Osteocyte (in vitro differentiated cells): ENCODE measurements around the gene SEMA6B. TPM values are rescaled to one million over a fixed set of nuclear protein-coding genes. Genes with fewer than 3 reads are reported as not detected.
"Not testable (repeated sequence)": the region's sequence is repeated elsewhere in the genome, so short reads cannot be mapped to it uniquely, and the experiment has no call there.

ENCODE experiments used
- DNase-seq: peaks from one replicate; pipeline ENCODE4 v3.0.0; 2021; ENCODE audit warnings: mixed read lengths; ENCODE audit not compliant: unreplicated experiment; ENCODE audit errors: extremely low spot score
- H3K27ac Mint-ChIP-seq: one replicate; pipeline ENCODE4 v1.8.0; 2021; ENCODE audit warnings: mild to moderate bottlenecking, mixed read lengths; ENCODE audit not compliant: unreplicated experiment
- H3K27me3 Mint-ChIP-seq: one replicate; pipeline ENCODE4 v1.8.0; 2021; ENCODE audit warnings: mixed read lengths; ENCODE audit not compliant: unreplicated experiment
- H3K36me3 Mint-ChIP-seq: one replicate; pipeline ENCODE4 v1.8.0; 2021; ENCODE audit warnings: mixed read lengths; ENCODE audit not compliant: unreplicated experiment
- H3K4me1 Mint-ChIP-seq: one replicate; pipeline ENCODE4 v1.8.0; 2021; ENCODE audit warnings: mixed read lengths; ENCODE audit not compliant: unreplicated experiment
- H3K4me3 Mint-ChIP-seq: one replicate; pipeline ENCODE4 v1.8.0; 2021; ENCODE audit warnings: mild to moderate bottlenecking, moderate library complexity, mixed read lengths; ENCODE audit not compliant: unreplicated experiment
- H3K9me3 Mint-ChIP-seq: one replicate; pipeline ENCODE4 v1.8.0; 2021; ENCODE audit warnings: mixed read lengths; ENCODE audit not compliant: unreplicated experiment
- total RNA-seq: library from RNA; stranded (reverse); gene quantifications from 2 replicates; pipeline ENCODE4 v1.2.1, GENCODE V29; 2021
- TF ChIP-seq, protein P1 (sequence below): fragments of 200-600 bp; sonication (generic); IDR thresholded peaks from 2 replicates; pipeline ENCODE4 v1.5.0; 2021; ENCODE audit warnings: antibody characterized with exemption, mild to moderate bottlenecking, moderate library complexity

SEMA6B gene
- total RNA-seq, 1 donor from 2014 or later, result 6.2 TPM

DNA sequence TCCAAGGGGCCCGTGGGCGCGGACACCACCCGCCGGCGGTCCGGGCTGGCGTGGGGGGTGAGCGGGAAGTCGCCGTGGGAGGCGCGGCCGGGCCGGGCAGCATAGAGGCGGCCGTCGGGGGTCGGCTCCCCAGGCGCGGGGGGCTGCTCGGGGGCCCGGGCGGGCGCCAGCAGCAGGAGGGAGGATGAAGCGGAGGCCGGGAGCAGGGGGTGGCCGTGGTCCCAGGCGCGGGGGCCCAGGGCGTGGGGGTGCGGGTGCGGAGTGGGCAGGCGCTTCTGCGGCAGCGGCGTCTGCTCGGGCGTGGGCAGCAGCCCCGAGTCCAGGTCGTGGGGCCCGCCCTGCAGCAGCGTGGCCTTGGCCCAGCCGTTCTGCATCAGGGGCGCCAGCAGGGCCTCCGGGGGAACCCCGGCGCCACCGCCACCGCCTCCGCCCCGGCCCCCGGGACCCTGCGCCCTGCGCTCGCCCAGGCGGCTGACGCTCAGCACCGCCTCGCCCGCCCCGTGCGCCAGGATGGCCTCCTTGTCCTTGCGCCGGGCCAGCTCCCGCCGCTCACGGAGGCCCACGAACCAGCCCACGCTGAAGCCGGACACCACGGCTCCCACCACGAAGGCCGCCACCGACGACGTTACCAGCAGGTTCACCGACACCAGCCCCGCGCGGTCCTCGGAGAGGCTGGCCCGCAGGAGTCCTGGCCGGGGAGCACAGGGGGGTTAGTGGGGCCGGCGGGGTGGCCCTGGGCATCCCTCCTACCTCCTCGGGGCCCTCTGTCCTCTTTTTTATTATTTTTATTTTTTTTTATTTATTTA, 15.4 kb downstream of the SEMA6B start:
- no peaks in the 10 kb centered on the region for H3K9me3 Mint-ChIP-seq
- H3K4me1 Mint-ChIP-seq, result no peaks in the 10 kb centered on the region
- H3K27ac Mint-ChIP-seq, result no peak overlapping the region
- TF ChIP-seq, protein P1, sequence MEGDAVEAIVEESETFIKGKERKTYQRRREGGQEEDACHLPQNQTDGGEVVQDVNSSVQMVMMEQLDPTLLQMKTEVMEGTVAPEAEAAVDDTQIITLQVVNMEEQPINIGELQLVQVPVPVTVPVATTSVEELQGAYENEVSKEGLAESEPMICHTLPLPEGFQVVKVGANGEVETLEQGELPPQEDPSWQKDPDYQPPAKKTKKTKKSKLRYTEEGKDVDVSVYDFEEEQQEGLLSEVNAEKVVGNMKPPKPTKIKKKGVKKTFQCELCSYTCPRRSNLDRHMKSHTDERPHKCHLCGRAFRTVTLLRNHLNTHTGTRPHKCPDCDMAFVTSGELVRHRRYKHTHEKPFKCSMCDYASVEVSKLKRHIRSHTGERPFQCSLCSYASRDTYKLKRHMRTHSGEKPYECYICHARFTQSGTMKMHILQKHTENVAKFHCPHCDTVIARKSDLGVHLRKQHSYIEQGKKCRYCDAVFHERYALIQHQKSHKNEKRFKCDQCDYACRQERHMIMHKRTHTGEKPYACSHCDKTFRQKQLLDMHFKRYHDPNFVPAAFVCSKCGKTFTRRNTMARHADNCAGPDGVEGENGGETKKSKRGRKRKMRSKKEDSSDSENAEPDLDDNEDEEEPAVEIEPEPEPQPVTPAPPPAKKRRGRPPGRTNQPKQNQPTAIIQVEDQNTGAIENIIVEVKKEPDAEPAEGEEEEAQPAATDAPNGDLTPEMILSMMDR, result no peak
- no peak overlapping the region for H3K4me3 Mint-ChIP-seq
- H3K27me3 Mint-ChIP-seq, result peaks cover 9% of the 10 kb centered on the region
- H3K36me3 Mint-ChIP-seq, result no peaks in the 10 kb centered on the region
- DNase-seq, result no peak

DNA sequence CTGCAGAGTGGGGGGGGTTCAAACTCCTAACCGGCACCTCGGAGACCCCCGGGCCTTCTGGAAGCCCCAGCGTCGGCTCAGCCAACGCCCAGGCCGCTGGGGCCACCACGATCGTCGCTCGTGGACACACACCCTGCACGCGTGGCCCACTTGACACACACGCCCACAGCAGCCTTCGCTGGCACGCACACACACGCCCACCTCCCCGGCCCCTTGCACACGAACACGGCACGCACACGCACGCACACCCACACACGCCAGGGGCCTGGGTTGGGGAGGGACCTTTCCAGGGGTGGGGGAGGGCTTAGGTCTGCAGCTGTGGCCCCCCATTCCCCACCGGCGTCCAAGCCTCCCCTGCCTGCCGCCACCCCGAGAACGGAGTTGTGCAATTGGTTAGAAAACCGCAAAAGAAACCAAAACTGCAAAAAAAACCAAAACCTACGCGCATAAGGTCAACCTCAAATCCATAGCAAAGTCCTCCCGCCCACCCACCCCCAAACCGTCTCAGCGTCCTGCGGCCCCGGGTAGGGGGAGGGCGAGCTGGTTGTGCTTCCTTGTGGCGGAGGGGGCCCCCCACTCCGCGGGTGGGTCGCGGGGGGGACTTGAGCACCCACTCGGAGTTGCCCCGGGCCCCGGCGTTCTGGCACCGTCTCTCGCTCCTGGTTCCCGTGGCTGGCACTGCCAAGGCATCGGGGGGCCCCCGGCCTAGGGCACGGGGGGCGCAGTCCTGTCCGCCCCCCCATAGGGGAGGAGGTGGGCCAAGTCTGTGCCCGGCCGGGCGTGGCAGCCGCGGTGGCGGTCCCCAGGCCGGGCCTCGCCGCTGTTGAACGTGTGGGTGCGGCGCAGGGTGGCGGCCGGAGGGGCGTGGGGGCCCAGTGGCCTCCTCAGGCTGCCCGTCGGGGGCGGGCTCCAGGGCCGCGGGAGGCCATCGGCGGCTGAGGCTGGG, 16.3 kb downstream of the SEMA6B start:
- TF ChIP-seq, protein P1, result no peak
- Mint-ChIP-seq H3K4me1 (no peaks in the 10 kb centered on the region), H3K36me3 (no peaks in the 10 kb centered on the region), H3K9me3 (no peaks in the 10 kb centered on the region), H3K4me3 (no peak overlapping the region), H3K27ac (no peak overlapping the region), H3K27me3 (peaks cover 11% of the 10 kb centered on the region)
- DNase-seq, result no peak

DNA sequence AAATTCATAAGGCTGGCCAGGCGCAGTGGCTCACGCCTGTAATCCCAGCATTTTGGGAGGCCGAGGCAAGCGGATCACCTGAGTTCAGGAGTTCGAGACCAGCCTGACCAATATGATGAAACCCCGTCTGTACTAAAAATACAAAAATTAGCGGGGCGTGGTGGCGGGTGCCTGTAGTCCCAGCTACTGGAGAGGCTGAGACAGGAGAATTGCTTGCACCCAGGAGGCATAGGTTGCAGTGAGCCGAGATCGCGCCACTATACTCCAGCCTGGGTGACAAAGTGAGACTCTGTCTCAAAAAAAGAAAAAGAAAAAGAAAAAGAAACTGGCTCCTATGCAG, 17.7 kb downstream of the SEMA6B start:
- not testable (repeated sequence) for H3K27ac Mint-ChIP-seq

DNA sequence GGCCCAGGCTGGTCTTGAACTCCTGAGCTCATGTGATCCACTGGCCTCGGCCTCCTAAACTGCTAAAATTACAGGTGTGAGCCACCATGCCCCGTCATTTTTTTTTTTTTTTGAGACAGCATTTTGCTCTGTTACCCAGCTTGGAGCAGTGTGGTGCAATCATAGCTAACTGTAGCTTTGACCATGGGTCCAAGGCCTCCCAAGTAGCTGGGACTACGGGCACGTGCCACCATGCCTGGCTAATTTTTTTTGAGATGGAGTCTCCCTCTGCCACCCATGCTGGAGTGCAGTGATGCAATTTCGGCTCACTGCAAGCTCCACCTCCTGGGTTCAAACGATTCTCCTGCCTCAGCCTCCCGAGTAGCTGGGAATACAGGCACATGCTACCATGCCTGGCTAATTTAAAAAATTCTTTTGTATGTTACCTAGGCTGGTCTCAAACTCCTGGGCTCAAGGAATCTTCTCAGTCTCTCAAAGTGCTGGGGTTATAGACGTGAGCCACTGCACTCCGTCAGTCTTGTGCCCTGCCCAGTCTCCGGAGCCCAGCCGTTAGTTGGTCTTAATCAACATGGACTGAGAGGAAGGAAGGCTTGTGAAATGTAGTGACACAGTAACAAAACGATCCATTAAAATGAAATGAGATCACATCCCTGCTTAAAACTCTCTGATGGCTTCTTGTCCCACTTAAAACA, 18.2 kb downstream of the SEMA6B start:
- Mint-ChIP-seq H3K4me1 (no peaks in the 10 kb centered on the region), H3K27ac (no peak overlapping the region), H3K36me3 (no peaks in the 10 kb centered on the region), H3K27me3 (peaks cover 17% of the 10 kb centered on the region), H3K9me3 (no peaks in the 10 kb centered on the region), H3K4me3 (no peak overlapping the region)
- no peak for DNase-seq
- TF ChIP-seq, protein P1, result no peak

More for the DNA sequence above, 17.7 kb downstream of the SEMA6B start:
- not testable (repeated sequence) for H3K4me1 Mint-ChIP-seq, DNase-seq, H3K4me3 Mint-ChIP-seq, H3K36me3 Mint-ChIP-seq, H3K9me3 Mint-ChIP-seq
- H3K27me3 Mint-ChIP-seq, result peaks cover 17% of the 10 kb centered on the region

DNA sequence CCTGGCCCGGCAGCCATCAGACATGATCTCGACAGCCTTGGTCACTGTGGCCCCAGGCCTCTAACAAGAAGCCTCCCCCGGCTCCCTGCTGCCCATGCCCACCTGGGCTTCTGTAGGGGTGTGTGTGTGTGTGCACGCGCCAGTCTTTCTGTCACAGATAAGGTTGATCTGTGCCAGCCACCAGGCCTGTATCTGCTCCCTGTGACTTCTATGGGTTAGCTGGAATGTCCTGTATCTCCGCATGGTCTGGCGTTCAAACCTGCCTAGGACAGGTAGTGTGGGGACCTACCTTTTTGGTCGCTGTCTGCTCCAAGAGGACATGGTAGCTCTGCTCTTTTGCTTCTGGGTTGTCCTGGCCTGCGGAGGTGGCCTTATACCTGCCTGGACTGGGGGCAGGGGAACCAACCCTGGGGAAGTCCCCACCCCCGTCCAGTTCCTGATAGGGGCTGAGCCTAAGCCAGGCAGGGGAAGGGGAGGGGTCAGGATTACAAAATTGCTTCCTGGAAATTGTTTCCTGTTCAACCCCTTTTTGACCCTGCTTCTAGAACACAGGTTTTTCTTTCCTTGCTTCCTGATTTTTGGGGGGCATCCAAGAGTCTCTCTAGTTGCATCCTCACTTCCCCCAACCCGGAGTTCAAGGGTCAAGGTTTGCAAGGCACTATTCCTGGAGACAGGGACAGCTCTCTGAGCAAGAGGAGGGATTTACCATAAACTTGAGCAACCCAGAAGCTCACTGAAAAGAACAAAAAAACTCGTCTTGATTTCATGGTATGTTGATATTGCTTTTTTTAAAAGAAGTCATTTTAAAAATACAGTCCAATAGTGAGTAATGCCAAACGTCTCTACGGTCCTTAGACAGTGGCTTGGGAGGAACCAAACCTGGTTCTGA, 19.5 kb downstream of the SEMA6B start, which contains the start of gene LRG1:
Gene LRG1, minus strand, starts transcription at position 344 of the 889 bp plus-strand sequence. Its CDS starts 23 bp downstream, at position 321.
- TF ChIP-seq, protein P1, result no peak
- Mint-ChIP-seq H3K4me1 (no peaks in the 10 kb centered on the region), H3K4me3 (no peak within 1 kb of the TSS), H3K27me3 (peaks cover 22% of the 10 kb centered on the region), H3K27ac (no peak within 1 kb of the TSS), H3K9me3 (no peaks in the 10 kb centered on the region), H3K36me3 (no peaks in the 10 kb centered on the region)
- no peak for DNase-seq
